DND-41 (cell line): ENCODE results near the gene PPP1R1B.

Experiments used
- CTCF ChIP-seq: IDR thresholded peaks from 2 replicates; pipeline ENCODE4 v1.5.1; 2012; ENCODE audit warnings: borderline replicate concordance, low read length, moderate library complexity, mild to moderate bottlenecking; ENCODE audit not compliant: poor library complexity, severe bottlenecking; ENCODE audit errors: extremely low read depth
- EZH2 ChIP-seq: IDR thresholded peaks from 3 replicates; pipeline ENCODE4 v1.6.1; 2012; ENCODE audit warnings: borderline replicate concordance, low read depth, mild to moderate bottlenecking, moderate library complexity, low read length, inconsistent platforms; ENCODE audit not compliant: severe bottlenecking

GRCh38 chr17:39677542-39678339 lies 51.0 kb downstream of the PPP1R1B start:
- TF ChIP-seq CTCF (no peak), EZH2 (no peak)
